B cell (primary cell): ENCODE measurements around the gene OR2C3. TPM values are rescaled to one million over a fixed set of nuclear protein-coding genes. Genes with fewer than 3 reads are reported as not detected.

ENCODE experiments used
- ATAC-seq: fragments of 200-7000 bp; cut with Tn5 transposase; one replicate; pipeline ENCODE4 v1.10.0; 2021; ENCODE audit warnings: low read depth, mild to moderate bottlenecking, moderate number of reproducible peaks, moderate library complexity
- CTCF ChIA-PET: fragments of 350-600 bp; sonication (Branson Sonifier 250); formaldehyde crosslinking; loops from one replicate; lab custom pipeline; 2021; ENCODE audit warnings: antibody characterized with exemption, inconsistent platforms; lab: Charles Lee
- POLR2A ChIA-PET: fragments of 350-600 bp; sonication (Branson Sonifier 250); formaldehyde crosslinking; loops from one replicate; lab custom pipeline; 2021; ENCODE audit warnings: antibody characterized with exemption; lab: Charles Lee
- DNase-seq: peaks from one replicate; pipeline ENCODE4 v3.0.0; 2013
- H2AFZ ChIP-seq: 2 replicates; pipeline ENCODE4 v1.6.1; 2012; ENCODE audit warnings: mild to moderate bottlenecking, low read depth, low read length; ENCODE audit not compliant: insufficient read depth, poor library complexity, severe bottlenecking
- H3K27ac ChIP-seq, 2 donors: 1 replicate in 1 of 2; 2 replicates in 1 of 2; pipeline ENCODE4 v1.5.1; 2012 to 2013; ENCODE audit warnings: low read length in 2 of 2, mild to moderate bottlenecking in 2 of 2, moderate library complexity in 1 of 2
- H3K27me3 ChIP-seq, 4 experiments: fragments of 200-600 bp in 1 of 4; sonication (generic) in 1 of 4; replicated peaks in 1 of 4; 1 replicate in 2 of 4; 2 replicates in 2 of 4; pipeline versions ENCODE4 v1.6.1 to v1.7.0; 2013 to 2016; ENCODE audit warnings: low read length in 3 of 4, mild to moderate bottlenecking in 2 of 4, mixed read lengths in 1 of 4, moderate library complexity in 1 of 4; ENCODE audit not compliant: insufficient read depth in 4 of 4, control insufficient read depth in 3 of 4; ENCODE audit errors: control extremely low read depth in 1 of 4
- H3K36me3 ChIP-seq, 2 experiments: replicated peaks in 1 of 2; 1 replicate in 1 of 2; 2 replicates in 1 of 2; pipeline versions ENCODE4 v1.6.1 to v1.7.1; 2013; ENCODE audit warnings: low read length in 1 of 2; ENCODE audit not compliant: insufficient read depth in 2 of 2, control insufficient read depth in 1 of 2; ENCODE audit errors: control extremely low read depth in 1 of 2, extremely low read depth in 1 of 2
- H3K4me1 ChIP-seq, 2 donors: fragments of 200-600 bp in 1 of 2; sonication (generic) in 1 of 2; 1 replicate in 1 of 2; 2 replicates in 1 of 2; pipeline versions ENCODE4 v1.5.1 to v1.6.1; 2013 to 2017; ENCODE audit warnings: low read length in 2 of 2; ENCODE audit not compliant: control insufficient read depth in 2 of 2, insufficient read depth in 2 of 2
- H3K4me2 ChIP-seq: replicated peaks from 2 replicates; pipeline ENCODE3; 2012; ENCODE audit warnings: mild to moderate bottlenecking, low read depth, low read length; ENCODE audit not compliant: poor library complexity, severe bottlenecking
- H3K4me3 ChIP-seq, 5 experiments: fragments of 200-600 bp in 1 of 5; sonication (generic) in 1 of 5; 1 replicate in 3 of 5; 2 replicates in 2 of 5; pipeline versions ENCODE4 v1.5.1 to v1.7.0; 2011 to 2016; ENCODE audit warnings: low read length in 4 of 5, mild to moderate bottlenecking in 4 of 5, low read depth in 2 of 5, control low read depth in 1 of 5, moderate library complexity in 1 of 5; ENCODE audit not compliant: insufficient read depth in 1 of 5; ENCODE audit errors: control extremely low read depth in 1 of 5, extremely low read depth in 1 of 5
- H3K79me2 ChIP-seq: fragments of 200-600 bp; sonication (generic); one replicate; pipeline ENCODE4 v1.6.0; 2016; ENCODE audit warnings: low read length; ENCODE audit not compliant: control insufficient read depth, insufficient read depth
- H3K9ac ChIP-seq: fragments of 200-600 bp; sonication (generic); 2 replicates; pipeline ENCODE4 v1.6.1; 2017; ENCODE audit warnings: mild to moderate bottlenecking, low read length, moderate library complexity
- H3K9me3 ChIP-seq, 3 donors: one replicate each; pipeline versions ENCODE4 v1.6.1 to v1.7.1; 2013; ENCODE audit warnings: low read length in 2 of 3; ENCODE audit not compliant: control insufficient read depth in 2 of 3, insufficient read depth in 1 of 3; ENCODE audit errors: control extremely low read depth in 1 of 3
- H4K20me1 ChIP-seq: 2 replicates; pipeline ENCODE4 v1.6.0; 2012; ENCODE audit warnings: mild to moderate bottlenecking, low read length; ENCODE audit not compliant: insufficient read depth, control insufficient read depth, poor library complexity, severe bottlenecking
- H3K27ac Mint-ChIP-seq: one replicate; pipeline ENCODE4 v1.8.0; 2021; ENCODE audit warnings: mixed read lengths
- H3K27me3 Mint-ChIP-seq: one replicate; pipeline ENCODE4 v1.8.0; 2021; ENCODE audit warnings: mixed read lengths
- H3K4me1 Mint-ChIP-seq: one replicate; pipeline ENCODE4 v1.8.0; 2021; ENCODE audit warnings: mixed read lengths
- H3K4me3 Mint-ChIP-seq: one replicate; pipeline ENCODE4 v1.8.0; 2021; ENCODE audit warnings: mixed read lengths
- H3K9me3 Mint-ChIP-seq: one replicate; pipeline ENCODE4 v1.8.0; 2022; ENCODE audit warnings: mixed read lengths; ENCODE audit not compliant: insufficient read depth
- EZH2 ChIP-seq: IDR thresholded peaks from 2 replicates; pipeline ENCODE4 v1.6.1; 2012; ENCODE audit warnings: borderline replicate concordance, low read depth, mild to moderate bottlenecking, moderate library complexity, low read length; ENCODE audit not compliant: insufficient read depth, poor library complexity, severe bottlenecking
- WGBS: methylation state at CpG from one replicate; pipeline ENCODE4 v1.1.5; 2013; ENCODE audit warnings: missing lambda C conversion rate; ENCODE audit not compliant: insufficient coverage; 5-methylcytosine and 5-hydroxymethylcytosine counted together
- intact Hi-C: fragments of 100-400 bp; cut with micrococcal nuclease; formaldehyde crosslinking; loops from one replicate; pipeline ENCODE4 v1.10.0; 2022
- polyA plus RNA-seq: library from polyadenylated mRNA; depleted of rRNA; stranded (reverse); fragments of >200 nt; gene quantifications from 2 replicates; pipeline ENCODE4 v1.2.3, GENCODE V29; 2012
- total RNA-seq, 2 donors: library from RNA; stranded (reverse); fragments of 120-200 nt in 1 of 2; gene quantifications; 1 replicate in 1 of 2; 2 replicates in 1 of 2; pipeline versions ENCODE4 v1.2.3 to v1.2.4, GENCODE V29; 2013 to 2022
- TF ChIP-seq, protein P1 (sequence below): fragments of 200-600 bp; IDR thresholded peaks from one replicate; pipeline ENCODE4 v1.8.0; 2022; ENCODE audit warnings: antibody characterized with exemption, mild to moderate bottlenecking

OR2C3 gene
- total and polyA plus RNA-seq, 2 donors (not counting 1 experiment from before 2014, with no cell fraction given) = not detected

DNA sequence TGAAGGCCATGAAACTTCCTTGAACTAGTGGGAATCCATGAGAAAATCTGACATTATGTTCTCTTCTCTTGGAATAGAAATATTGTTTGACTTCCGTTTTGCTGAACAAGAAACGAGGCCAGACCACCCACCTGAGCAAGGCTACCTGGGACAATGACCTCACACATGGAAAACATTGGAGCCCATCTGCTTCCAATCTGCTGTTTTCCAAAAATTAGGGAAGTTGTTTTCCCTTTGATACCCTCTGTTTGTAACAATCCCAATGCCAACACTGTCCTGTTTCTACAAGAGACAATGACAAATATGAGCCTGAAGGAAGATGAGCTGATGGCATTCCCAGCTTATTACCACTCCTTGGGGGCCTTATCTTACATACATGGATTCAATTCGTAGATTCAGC lies 29.4 kb downstream of the OR2C3 start:
- no peak for TF ChIP-seq EZH2
- TF ChIP-seq, protein P1, sequence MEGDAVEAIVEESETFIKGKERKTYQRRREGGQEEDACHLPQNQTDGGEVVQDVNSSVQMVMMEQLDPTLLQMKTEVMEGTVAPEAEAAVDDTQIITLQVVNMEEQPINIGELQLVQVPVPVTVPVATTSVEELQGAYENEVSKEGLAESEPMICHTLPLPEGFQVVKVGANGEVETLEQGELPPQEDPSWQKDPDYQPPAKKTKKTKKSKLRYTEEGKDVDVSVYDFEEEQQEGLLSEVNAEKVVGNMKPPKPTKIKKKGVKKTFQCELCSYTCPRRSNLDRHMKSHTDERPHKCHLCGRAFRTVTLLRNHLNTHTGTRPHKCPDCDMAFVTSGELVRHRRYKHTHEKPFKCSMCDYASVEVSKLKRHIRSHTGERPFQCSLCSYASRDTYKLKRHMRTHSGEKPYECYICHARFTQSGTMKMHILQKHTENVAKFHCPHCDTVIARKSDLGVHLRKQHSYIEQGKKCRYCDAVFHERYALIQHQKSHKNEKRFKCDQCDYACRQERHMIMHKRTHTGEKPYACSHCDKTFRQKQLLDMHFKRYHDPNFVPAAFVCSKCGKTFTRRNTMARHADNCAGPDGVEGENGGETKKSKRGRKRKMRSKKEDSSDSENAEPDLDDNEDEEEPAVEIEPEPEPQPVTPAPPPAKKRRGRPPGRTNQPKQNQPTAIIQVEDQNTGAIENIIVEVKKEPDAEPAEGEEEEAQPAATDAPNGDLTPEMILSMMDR = no peak
- H3K4me3 Mint-ChIP-seq = no peak overlapping the region
- ATAC-seq (no peak), DNase-seq (no peak)
- Histone ChIP-seq H3K9me3 (no peaks in the 10 kb centered on the region), H3K4me1 (no peaks in the 10 kb centered on the region), H3K9ac (no peak overlapping the region), H3K27me3 (no peaks in the 10 kb centered on the region), H3K4me3 (no peak overlapping the region), H3K27ac (no peak overlapping the region), H3K79me2 (no peaks in the 10 kb centered on the region), H3K36me3 (no peaks in the 10 kb centered on the region), H4K20me1 (no peaks in the 10 kb centered on the region), H2AFZ (no peak overlapping the region), H3K4me2 (no peak overlapping the region)
- intact Hi-C loops = no loop called here
- ChIA-PET CTCF (no interaction called here), POLR2A (no interaction called here)
- no peaks in the 10 kb centered on the region for H3K4me1 Mint-ChIP-seq
- H3K27me3 Mint-ChIP-seq = peaks cover 10% of the 10 kb centered on the region
- no peaks in the 10 kb centered on the region for H3K9me3 Mint-ChIP-seq
- H3K27ac Mint-ChIP-seq = no peak overlapping the region
- WGBS = 50% methylated on average over 2 of the region's 3 CpGs

DNA sequence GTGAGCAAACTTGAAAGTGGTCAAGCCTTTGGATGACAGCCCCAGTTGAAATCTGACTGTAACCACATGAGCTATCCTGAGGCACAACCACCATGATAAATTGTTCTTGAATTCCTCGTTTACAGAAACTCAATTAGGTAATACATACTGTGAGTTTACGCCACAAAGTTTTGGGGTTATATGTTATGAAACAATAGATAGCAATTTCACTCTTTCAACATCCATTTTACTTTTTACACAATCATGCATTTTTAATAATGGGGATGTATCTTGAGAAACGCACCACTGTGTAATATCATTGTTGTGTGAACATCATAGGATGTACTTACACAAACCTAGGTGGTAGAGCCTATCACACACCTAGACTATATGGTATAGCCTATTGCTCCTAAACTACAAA lies 35.4 kb downstream of the OR2C3 start:
- Histone ChIP-seq H3K79me2 (no peaks in the 10 kb centered on the region), H3K27ac (no peak overlapping the region), H3K27me3 (no peaks in the 10 kb centered on the region), H4K20me1 (no peaks in the 10 kb centered on the region), H3K4me2 (no peak overlapping the region), H2AFZ (no peak overlapping the region), H3K4me1 (no peaks in the 10 kb centered on the region), H3K36me3 (no peaks in the 10 kb centered on the region), H3K9me3 (no peaks in the 10 kb centered on the region), H3K9ac (no peak overlapping the region), H3K4me3 (no peak overlapping the region)
- H3K27me3 Mint-ChIP-seq = peaks cover 11% of the 10 kb centered on the region
- no peak for DNase-seq
- POLR2A ChIA-PET = no interaction called here
- no peak overlapping the region for H3K27ac Mint-ChIP-seq
- no peak for ATAC-seq
- no peaks in the 10 kb centered on the region for H3K9me3 Mint-ChIP-seq
- WGBS = no CpG with 5 or more reads among the region's 3 CpGs
- no peaks in the 10 kb centered on the region for H3K4me1 Mint-ChIP-seq
- CTCF ChIA-PET = no interaction called here
- no peak overlapping the region for H3K4me3 Mint-ChIP-seq
- intact Hi-C loops = no loop called here
- no peak for TF ChIP-seq EZH2
- TF ChIP-seq, protein P1 = no peak
